Heart left ventricle (tissue), 16 donors: Measurements from ENCODE around the gene WDR88. TPM values are rescaled to one million over a fixed set of nuclear protein-coding genes. Genes with fewer than 3 reads are reported as not detected.

ENCODE experiments used
- ATAC-seq, 4 donors: fragments of 200-7000 bp; cut with Tn5 transposase; one replicate each; pipeline ENCODE4 v1.9.1; 2020 to 2022; ENCODE audit warnings: moderate library complexity in 4 of 4, mild to moderate bottlenecking in 3 of 4, moderate number of reproducible peaks in 1 of 4
- DNase-seq, 5 donors: peaks; one replicate each; pipeline ENCODE4 v3.0.0-alpha.2; 2020
- H3K27ac ChIP-seq, 12 donors: fragments of 200-600 bp; sonication (generic) in 4 of 12; one replicate each; pipeline versions ENCODE4 v1.5.0 to v1.8.0; 2016 to 2022; ENCODE audit warnings: mild to moderate bottlenecking in 2 of 12
- H3K27me3 ChIP-seq, 9 donors: fragments of 200-600 bp; sonication (generic) in 2 of 9; one replicate each; pipeline versions ENCODE4 v1.5.1 to v1.8.0; 2016 to 2022; ENCODE audit warnings: mild to moderate bottlenecking in 3 of 9
- H3K36me3 ChIP-seq, 9 donors: fragments of 200-600 bp; sonication (generic) in 2 of 9; one replicate each; pipeline versions ENCODE4 v1.5.0 to v1.8.0; 2018 to 2022; ENCODE audit warnings: mild to moderate bottlenecking in 2 of 9
- H3K4me1 ChIP-seq, 12 donors: fragments of 200-600 bp; sonication (generic) in 4 of 12; one replicate each; pipeline versions ENCODE4 v1.5.0 to v1.8.0; 2016 to 2022; ENCODE audit warnings: mild to moderate bottlenecking in 3 of 12
- H3K4me3 ChIP-seq, 12 donors: fragments of 200-600 bp; sonication (generic) in 4 of 12; one replicate each; pipeline versions ENCODE4 v1.5.0 to v1.8.0; 2017 to 2022; ENCODE audit warnings: mild to moderate bottlenecking in 9 of 12, moderate library complexity in 4 of 12
- H3K9me3 ChIP-seq, 12 donors: fragments of 200-600 bp; sonication (generic) in 4 of 12; one replicate each; pipeline versions ENCODE4 v1.5.0 to v1.8.0; 2016 to 2022; ENCODE audit warnings: mild to moderate bottlenecking in 1 of 12
- POLR2A ChIP-seq, 2 donors: fragments of 450-650 bp; IDR thresholded peaks; one replicate each; pipeline ENCODE4 v1.6.1; 2017; ENCODE audit warnings: antibody characterized with exemption in 2 of 2, mild to moderate bottlenecking in 2 of 2, moderate library complexity in 2 of 2
- WGBS, 4 donors: extraction: QIAGEN DNeasy Blood & Tissue Kit in 2 of 4; methylation state at CpG; one replicate each; pipeline versions ENCODE4 v1.1.5 to v1.1.7; 2013 to 2018; 5-methylcytosine and 5-hydroxymethylcytosine counted together
- intact Hi-C, 10 donors: fragments of 100-400 bp; cut with DNase I; formaldehyde crosslinking; loops; one replicate each; pipeline versions ENCODE4 v1.11.1 to v1.14.2; 2022
- long read RNA-seq, 3 donors: library from polyadenylated mRNA; unstranded; transcript quantifications; one replicate each; pipeline ENCODE4 v2.0.0, GENCODE V29; 2020 to 2021
- polyA plus RNA-seq, 2 donors: library from polyadenylated mRNA; stranded (reverse); fragments of 200-250 nt; gene quantifications; one replicate each; pipeline ENCODE4 v1.2.3, GENCODE V29; 2013
- total RNA-seq, 9 donors: library from RNA; depleted of rRNA in 2 of 9; stranded (reverse); fragments of >200 nt in 2 of 9; fragmentation: NEBNext Ultra II Directional in 3 of 9; extraction: Animal tissue kit (Norgen Biotek cat#: 25700) in 3 of 9; gene quantifications; one replicate each; pipeline versions ENCODE4 v1.1.0 to v1.2.4, GENCODE V29; 2016 to 2023
- TF ChIP-seq, protein P1 (sequence below), 12 donors: fragments of 200-600 bp; sonication (generic) in 4 of 12; IDR thresholded peaks; one replicate each; pipeline versions ENCODE4 v1.5.0 to v1.8.0; 2018 to 2022; ENCODE audit warnings: antibody characterized with exemption in 12 of 12, mild to moderate bottlenecking in 5 of 12
- donor health status: ischemic (EF 13 %, LVEDD 7.1; RV severe dilation, severe dysfunction).
- donor health status: healthy with polysubstance abuse.
- donor health status: DM: no; HTN: yes; CAD: no.
- donor health status: DM: no; HTN: no; CAD: no.
- donor health status: ischemic (EF 25% LVEDD 6.9; RV normal size, moderate dysfunction).
- donor health status: ischemic (EF 25% LVEDD 5.7; RV mildly dilated, moderate dysfunction).
- donor health status: healthy.
- donor health status: DM: yes; HTN: yes; CAD: no.
- donor health status: ischemic (EF 35%, LVEDD 5.7; RV mildly dilated, moderate dysfunction).
- donor health status: nonischemic (EF 11% LVEDD 7.7; RV severe dilation, severe dysfunction).
- donor health status: DM: yes; HTN: yes; CAD: no.
- donor health status: PGD.
- donor health status: ischemic (EF 29% LVEDD 5.4; RV normal size, mild dysfunction).
- donor health status: nonischemic (EF 23%, LVEDD 6.1; RV moderate dilation, normal function).

The WDR88 gene
- total RNA-seq, result under 1 TPM in 1 of 9 donors, not detected in 8; 0.16 TPM
- not detected for polyA plus RNA-seq
- long read RNA-seq, donor 1, result 0 reads
- long read RNA-seq, donor 2, partial matches to known transcripts, result 0 of 2 reads
- long read RNA-seq, donor 2, other reads (novel, unspliced or antisense), result 2 of 2 reads
- long read RNA-seq, donor 3, partial matches to known transcripts, result 0 of 2 reads
- long read RNA-seq, donor 3, other reads (novel, unspliced or antisense), result 2 of 2 reads

DNA sequence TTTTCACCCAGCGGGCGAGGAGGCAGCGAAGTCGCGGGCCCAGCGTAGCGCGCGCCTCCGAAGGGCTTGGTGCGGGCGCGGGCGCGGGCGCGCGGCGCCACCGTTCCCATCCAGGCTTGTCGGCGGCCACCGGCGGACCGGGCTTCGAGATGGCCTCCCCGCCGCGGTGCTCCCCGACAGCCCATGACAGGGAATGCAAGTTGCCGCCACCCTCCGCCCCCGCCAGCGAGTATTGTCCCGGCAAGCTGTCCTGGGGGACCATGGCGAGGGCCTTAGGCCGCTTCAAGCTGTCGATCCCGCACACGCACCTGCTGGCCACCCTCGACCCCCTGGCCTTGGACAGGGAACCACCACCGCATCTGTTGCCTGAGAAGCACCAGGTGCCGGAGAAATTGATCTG lies at the start of gene WDR88:
Gene WDR88 (plus strand): TSS at position 94 of the 400 bp plus-strand sequence. CDS start 56 bp downstream, at position 150.
- Histone ChIP-seq H3K4me1 (peaks cover 0 to 5% (median 0%) of the 10 kb centered on the region in 12 donors), H3K27ac (no peak within 1 kb of the TSS), H3K4me3 (no peak within 1 kb of the TSS), H3K9me3 (no peaks in the 10 kb centered on the region), H3K27me3 (peaks cover 3 to 29% (median 11%) of the 10 kb centered on the region in 9 donors), H3K36me3 (peaks cover 0 to 48% (median 39%) of the 10 kb centered on the region in 9 donors)
- no peak for TF ChIP-seq POLR2A (IDR thresholded peaks at IDR 0.05)
- TF ChIP-seq, protein P1, sequence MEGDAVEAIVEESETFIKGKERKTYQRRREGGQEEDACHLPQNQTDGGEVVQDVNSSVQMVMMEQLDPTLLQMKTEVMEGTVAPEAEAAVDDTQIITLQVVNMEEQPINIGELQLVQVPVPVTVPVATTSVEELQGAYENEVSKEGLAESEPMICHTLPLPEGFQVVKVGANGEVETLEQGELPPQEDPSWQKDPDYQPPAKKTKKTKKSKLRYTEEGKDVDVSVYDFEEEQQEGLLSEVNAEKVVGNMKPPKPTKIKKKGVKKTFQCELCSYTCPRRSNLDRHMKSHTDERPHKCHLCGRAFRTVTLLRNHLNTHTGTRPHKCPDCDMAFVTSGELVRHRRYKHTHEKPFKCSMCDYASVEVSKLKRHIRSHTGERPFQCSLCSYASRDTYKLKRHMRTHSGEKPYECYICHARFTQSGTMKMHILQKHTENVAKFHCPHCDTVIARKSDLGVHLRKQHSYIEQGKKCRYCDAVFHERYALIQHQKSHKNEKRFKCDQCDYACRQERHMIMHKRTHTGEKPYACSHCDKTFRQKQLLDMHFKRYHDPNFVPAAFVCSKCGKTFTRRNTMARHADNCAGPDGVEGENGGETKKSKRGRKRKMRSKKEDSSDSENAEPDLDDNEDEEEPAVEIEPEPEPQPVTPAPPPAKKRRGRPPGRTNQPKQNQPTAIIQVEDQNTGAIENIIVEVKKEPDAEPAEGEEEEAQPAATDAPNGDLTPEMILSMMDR (IDR thresholded peaks at IDR 0.05), result no peak
- WGBS, 4 donors, result 82 to 86% (median 85%) methylated on average over 11 to 43 of the region's 43 CpGs
- ATAC-seq, result peak in 1 of 4 donors; percentile 37
- intact Hi-C loops, result no loop called here
- peak in 1 of 5 donors; percentile 68 for DNase-seq

GRCh38 chr19:33085570-33086128 lies 46.3 kb upstream of the WDR88 start:
- H3K36me3 ChIP-seq, result peaks cover 0 to 30% (median 27%) of the 10 kb centered on the region in 9 donors
- H3K4me1 ChIP-seq, result peaks cover 0 to 15% (median 10%) of the 10 kb centered on the region in 12 donors
- no peak for DNase-seq
- no peaks in the 10 kb centered on the region for H3K27me3 ChIP-seq
- no peak overlapping the region for H3K27ac ChIP-seq
- no peak overlapping the region for H3K4me3 ChIP-seq
- ATAC-seq, result no peak
- no peaks in the 10 kb centered on the region for H3K9me3 ChIP-seq
- intact Hi-C loops, result loop anchor here in 3 of 10 donors (10.0 kb wide), 1 partner anchor 111 kb away; the partner anchor contains the start of genes CEP89 (in 3 of the 3) and FAAP24 (in 3 of the 3)
- TF ChIP-seq, protein P1 (IDR thresholded peaks at IDR 0.05), result no peak
- TF ChIP-seq POLR2A (IDR thresholded peaks at IDR 0.05), result no peak
- 67 to 89% (median 79%) methylated on average over 2 to 3 of the region's 3 CpGs for WGBS, 4 donors

- WGBS, 4 donors, result 85 to 90% (median 88%) methylated on average over 1 of the region's 1 CpG
- peaks cover 0 to 8% (median 4%) of the 10 kb centered on the region in 12 donors for H3K4me1 ChIP-seq
- intact Hi-C loops, result loop anchor here in 3 of 10 donors (10.0 kb wide), 1 partner anchor 112 kb away; the partner anchor contains the start of genes CEP89 (in 3 of the 3) and FAAP24 (in 3 of the 3)
- DNase-seq (no peak), ATAC-seq (no peak)
- H3K27me3 ChIP-seq, result no peaks in the 10 kb centered on the region
- no peak overlapping the region for H3K27ac ChIP-seq
- H3K4me3 ChIP-seq, result no peak overlapping the region
- TF ChIP-seq, protein P1 (IDR thresholded peaks at IDR 0.05), result no peak
- TF ChIP-seq POLR2A (IDR thresholded peaks at IDR 0.05), result no peak
- no peaks in the 10 kb centered on the region for H3K9me3 ChIP-seq
- H3K36me3 ChIP-seq, result peaks cover 0 to 43% (median 40%) of the 10 kb centered on the region in 9 donors
Observed at GRCh38 chr19:33086955-33087354, 45.0 kb upstream of the WDR88 start.

GRCh38 chr19:33089010-33089409 lies 42.9 kb upstream of the WDR88 start:
- WGBS, 4 donors, result 87 to 95% (median 91%) methylated on average over 3 of the region's 3 CpGs
- ATAC-seq (no peak), DNase-seq (no peak)
- Histone ChIP-seq H3K27ac (no peak overlapping the region), H3K36me3 (peaks cover 0 to 63% (median 60%) of the 10 kb centered on the region in 9 donors), H3K9me3 (no peaks in the 10 kb centered on the region), H3K4me1 (no peaks in the 10 kb centered on the region), H3K4me3 (no peak overlapping the region), H3K27me3 (no peaks in the 10 kb centered on the region)
- TF ChIP-seq, protein P1 (IDR thresholded peaks at IDR 0.05), result no peak
- no peak for TF ChIP-seq POLR2A (IDR thresholded peaks at IDR 0.05)
- intact Hi-C loops, result loop anchor here in 3 of 10 donors (10.0 kb wide), 1 partner anchor 114 kb away; the partner anchor contains the start of genes CEP89 (in 3 of the 3) and FAAP24 (in 3 of the 3)
